T-helper 1 cell treated with Interleukin-12 subunit alpha and Interleukin-12 subunit beta and Interleukin-4 antibody, amounts not matched to agents 30 μg/mL and 1 μg/mL, for 36 hours (primary cell): Measurements from ENCODE around the gene DLG2.
"Not testable (repeated sequence)": the region's sequence is repeated elsewhere in the genome, so short reads cannot be mapped to it uniquely, and the experiment has no call there.

Experiments used
- H3K27ac Mint-ChIP-seq: one replicate; pipeline ENCODE4 v1.8.0; 2021; ENCODE audit warnings: mild to moderate bottlenecking, mixed read lengths
- H3K27me3 Mint-ChIP-seq: one replicate; pipeline ENCODE4 v1.8.0; 2021; ENCODE audit warnings: low read depth, mixed read lengths
- H3K36me3 Mint-ChIP-seq: one replicate; pipeline ENCODE4 v1.8.0; 2021; ENCODE audit warnings: low read depth, mixed read lengths
- H3K4me1 Mint-ChIP-seq: one replicate; pipeline ENCODE4 v1.8.0; 2021; ENCODE audit warnings: low read depth, mixed read lengths
- H3K4me3 Mint-ChIP-seq: one replicate; pipeline ENCODE4 v1.8.0; 2021; ENCODE audit warnings: mild to moderate bottlenecking, moderate library complexity, mixed read lengths
- H3K9me3 Mint-ChIP-seq: one replicate; pipeline ENCODE4 v1.8.0; 2021; ENCODE audit warnings: mixed read lengths

The DLG2 gene

GRCh38 chr11:85609286-85609685 lies 17.9 kb downstream of the DLG2 start:
- not testable (repeated sequence) for H3K27me3 Mint-ChIP-seq, H3K4me1 Mint-ChIP-seq, H3K4me3 Mint-ChIP-seq, H3K36me3 Mint-ChIP-seq, H3K9me3 Mint-ChIP-seq, H3K27ac Mint-ChIP-seq

DNA sequence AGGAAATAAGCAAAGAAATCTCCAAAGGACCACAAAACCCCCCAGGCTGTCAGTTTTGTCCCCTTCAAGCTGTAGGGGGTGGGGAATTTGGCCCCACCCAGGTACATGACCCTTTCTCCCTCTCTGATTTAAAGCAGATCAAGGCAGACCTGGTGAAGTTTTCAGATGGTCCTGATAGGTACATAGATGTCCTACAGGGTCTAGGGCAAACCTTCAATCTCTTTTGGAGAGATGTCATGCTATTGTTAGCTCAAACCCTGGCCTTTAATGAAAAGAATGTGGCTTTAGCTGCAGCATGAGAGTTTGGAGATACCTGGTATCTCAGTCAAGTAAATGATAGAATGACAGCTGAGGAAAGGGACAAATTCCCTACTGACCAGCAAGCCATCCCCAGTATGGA lies 18.5 kb downstream of the DLG2 start:
- not testable (repeated sequence) for H3K9me3 Mint-ChIP-seq

DNA sequence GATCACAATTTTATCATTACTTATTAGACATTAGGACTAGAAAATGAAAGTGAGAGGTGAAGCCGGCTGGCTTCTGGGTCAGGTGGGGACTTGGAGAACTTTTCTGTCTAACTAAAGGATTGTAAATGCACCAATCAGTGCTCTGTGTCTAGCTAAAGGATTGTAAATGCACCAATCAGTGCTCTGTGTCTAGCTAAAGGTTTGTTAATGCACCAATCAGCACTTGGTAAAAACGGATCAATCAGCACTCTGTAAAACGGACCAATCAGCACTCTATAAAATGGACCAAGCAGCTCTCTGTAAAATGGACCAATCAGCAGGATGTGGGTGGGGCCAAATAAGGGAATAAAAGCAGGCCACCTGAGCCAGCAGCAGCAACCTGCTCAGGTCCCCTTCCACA lies 20.9 kb downstream of the DLG2 start:
- not testable (repeated sequence) for H3K27me3 Mint-ChIP-seq, H3K36me3 Mint-ChIP-seq, H3K9me3 Mint-ChIP-seq, H3K4me3 Mint-ChIP-seq, H3K4me1 Mint-ChIP-seq, H3K27ac Mint-ChIP-seq

More for the DNA sequence above, 18.5 kb downstream of the DLG2 start:
- H3K36me3 Mint-ChIP-seq, H3K27me3 Mint-ChIP-seq, H3K27ac Mint-ChIP-seq, H3K4me1 Mint-ChIP-seq, H3K4me3 Mint-ChIP-seq: not testable (repeated sequence)

- H3K9me3 Mint-ChIP-seq, result no peaks in the 10 kb centered on the region
- H3K27ac Mint-ChIP-seq, result no peak overlapping the region
- peaks cover 7% of the 10 kb centered on the region for H3K27me3 Mint-ChIP-seq
- no peaks in the 10 kb centered on the region for H3K36me3 Mint-ChIP-seq
- no peak overlapping the region for H3K4me3 Mint-ChIP-seq
- H3K4me1 Mint-ChIP-seq, result no peaks in the 10 kb centered on the region
Measured at GRCh38 chr11:85603220-85603619, 23.9 kb downstream of the DLG2 start.

DNA sequence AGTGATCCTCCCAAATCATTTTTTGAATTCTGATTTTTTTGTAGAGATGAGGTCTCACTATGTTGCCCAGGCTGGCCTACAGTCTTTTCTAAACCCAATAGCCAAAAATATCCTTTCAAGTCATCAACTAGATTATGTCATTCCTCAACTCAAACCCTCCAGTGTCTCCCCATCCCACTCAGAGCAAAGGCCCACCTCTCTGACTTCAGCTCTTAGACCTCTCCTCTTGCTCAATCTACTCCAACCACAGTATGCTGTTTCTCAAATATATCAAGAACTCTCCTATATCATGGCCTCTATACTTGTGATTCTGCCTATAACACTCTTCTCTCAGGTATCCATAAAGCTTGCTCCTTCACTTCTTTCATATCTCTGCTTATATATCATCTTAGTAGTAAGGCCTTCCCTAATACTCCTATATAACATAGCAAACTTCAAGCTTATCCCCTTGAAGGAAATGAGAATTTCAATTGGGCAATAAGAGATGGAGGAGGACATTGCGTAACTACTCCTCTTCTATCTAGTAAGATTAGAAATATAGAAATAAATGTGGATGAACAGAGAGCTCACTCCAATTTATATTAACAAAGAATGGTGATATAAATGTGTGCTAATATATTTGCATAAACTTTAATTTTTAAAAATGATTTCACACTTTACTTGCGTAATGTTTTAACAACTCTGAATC lies 24.5 kb downstream of the DLG2 start:
- H3K9me3 Mint-ChIP-seq, result no peaks in the 10 kb centered on the region
- H3K27ac Mint-ChIP-seq, result no peak overlapping the region

GRCh38 chr11:85599083-85599482 lies 28.1 kb downstream of the DLG2 start:
- Mint-ChIP-seq H3K4me1 (no peaks in the 10 kb centered on the region), H3K9me3 (no peaks in the 10 kb centered on the region), H3K4me3 (no peak overlapping the region), H3K36me3 (no peaks in the 10 kb centered on the region), H3K27ac (no peak overlapping the region), H3K27me3 (peaks cover 7% of the 10 kb centered on the region)

More for the DNA sequence above, 24.5 kb downstream of the DLG2 start:
- Mint-ChIP-seq H3K4me3 (no peak overlapping the region), H3K4me1 (no peaks in the 10 kb centered on the region), H3K27me3 (peaks cover 7% of the 10 kb centered on the region), H3K36me3 (no peaks in the 10 kb centered on the region)

DNA sequence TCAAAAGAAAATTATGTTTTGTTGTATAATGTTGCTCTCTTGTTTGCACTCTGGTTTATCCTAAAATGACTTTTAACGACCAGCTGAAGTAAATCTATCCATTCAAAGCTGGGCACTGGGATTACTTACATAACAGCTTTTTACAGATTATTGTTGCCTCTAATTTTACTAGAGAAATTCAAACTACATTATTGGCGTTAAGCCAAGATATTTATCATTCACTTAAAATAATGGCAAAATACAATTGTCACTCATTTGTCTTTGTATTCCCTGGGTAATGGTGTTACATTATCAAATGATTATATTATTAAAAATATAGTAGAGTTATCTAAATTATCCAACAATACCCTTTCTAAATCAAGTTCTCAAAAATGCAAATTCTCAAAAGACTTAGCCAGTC lies 30.3 kb downstream of the DLG2 start:
- Mint-ChIP-seq H3K4me1 (no peaks in the 10 kb centered on the region), H3K36me3 (no peaks in the 10 kb centered on the region), H3K9me3 (no peaks in the 10 kb centered on the region), H3K27ac (no peak overlapping the region), H3K4me3 (no peak overlapping the region), H3K27me3 (peaks cover 10% of the 10 kb centered on the region)

GRCh38 chr11:85595285-85595884 lies 31.8 kb downstream of the DLG2 start:
- H3K4me1 Mint-ChIP-seq, result no peaks in the 10 kb centered on the region
- H3K27ac Mint-ChIP-seq, result no peak overlapping the region
- H3K27me3 Mint-ChIP-seq, result peaks cover 10% of the 10 kb centered on the region
- no peaks in the 10 kb centered on the region for H3K9me3 Mint-ChIP-seq
- H3K36me3 Mint-ChIP-seq, result no peaks in the 10 kb centered on the region
- no peak overlapping the region for H3K4me3 Mint-ChIP-seq

- Mint-ChIP-seq H3K36me3 (no peaks in the 10 kb centered on the region), H3K27me3 (peaks cover 10% of the 10 kb centered on the region), H3K9me3 (peaks cover 18% of the 10 kb centered on the region), H3K27ac (no peak overlapping the region), H3K4me1 (no peaks in the 10 kb centered on the region), H3K4me3 (no peak overlapping the region)
Measured at GRCh38 chr11:85590848-85591483, 36.2 kb downstream of the DLG2 start.

- peaks cover 10% of the 10 kb centered on the region for H3K27me3 Mint-ChIP-seq
- H3K27ac Mint-ChIP-seq, result no peak overlapping the region
- H3K4me1 Mint-ChIP-seq, result no peaks in the 10 kb centered on the region
- peaks cover 18% of the 10 kb centered on the region for H3K9me3 Mint-ChIP-seq
- no peaks in the 10 kb centered on the region for H3K36me3 Mint-ChIP-seq
- no peak overlapping the region for H3K4me3 Mint-ChIP-seq
Measured at GRCh38 chr11:85589373-85589772, 37.8 kb downstream of the DLG2 start.

DNA sequence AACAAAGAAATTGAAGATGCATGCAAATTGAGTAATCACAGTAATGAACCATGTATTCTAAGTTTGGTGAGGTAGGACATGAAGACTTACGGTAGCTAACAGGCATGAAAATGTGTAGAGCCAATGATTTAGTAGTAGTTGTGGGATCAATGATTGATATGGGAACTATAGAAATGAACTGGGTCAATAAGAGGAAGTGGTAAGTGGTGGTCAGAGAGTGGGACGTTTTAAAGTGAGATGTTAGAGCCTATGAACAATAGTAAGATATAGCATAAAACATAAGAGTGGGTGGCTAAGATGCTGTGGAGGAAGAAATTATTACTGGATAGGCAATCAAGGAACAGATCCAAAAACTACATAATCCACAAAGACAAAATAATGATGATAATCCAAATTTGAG lies 45.0 kb downstream of the DLG2 start:
- peaks cover 7% of the 10 kb centered on the region for H3K27me3 Mint-ChIP-seq
- H3K4me1 Mint-ChIP-seq, result no peaks in the 10 kb centered on the region
- no peaks in the 10 kb centered on the region for H3K36me3 Mint-ChIP-seq
- no peak overlapping the region for H3K4me3 Mint-ChIP-seq
- H3K27ac Mint-ChIP-seq, result no peak overlapping the region
- peaks cover 13% of the 10 kb centered on the region for H3K9me3 Mint-ChIP-seq

- H3K27ac Mint-ChIP-seq, result no peak overlapping the region
Measured at GRCh38 chr11:85575388-85575787, 51.8 kb downstream of the DLG2 start.

GRCh38 chr11:85572056-85572455 lies 55.1 kb downstream of the DLG2 start:
- no peaks in the 10 kb centered on the region for H3K36me3 Mint-ChIP-seq
- peaks cover 3% of the 10 kb centered on the region for H3K4me1 Mint-ChIP-seq
- H3K4me3 Mint-ChIP-seq, result no peak overlapping the region
- H3K27ac Mint-ChIP-seq, result no peak overlapping the region
- peaks cover 13% of the 10 kb centered on the region for H3K27me3 Mint-ChIP-seq
- H3K9me3 Mint-ChIP-seq, result no peaks in the 10 kb centered on the region

More at GRCh38 chr11:85575388-85575787, 51.8 kb downstream of the DLG2 start:
- Mint-ChIP-seq H3K4me1 (no peaks in the 10 kb centered on the region), H3K9me3 (peaks cover 7% of the 10 kb centered on the region), H3K36me3 (no peaks in the 10 kb centered on the region), H3K4me3 (no peak overlapping the region), H3K27me3 (peaks cover 5% of the 10 kb centered on the region)

DNA sequence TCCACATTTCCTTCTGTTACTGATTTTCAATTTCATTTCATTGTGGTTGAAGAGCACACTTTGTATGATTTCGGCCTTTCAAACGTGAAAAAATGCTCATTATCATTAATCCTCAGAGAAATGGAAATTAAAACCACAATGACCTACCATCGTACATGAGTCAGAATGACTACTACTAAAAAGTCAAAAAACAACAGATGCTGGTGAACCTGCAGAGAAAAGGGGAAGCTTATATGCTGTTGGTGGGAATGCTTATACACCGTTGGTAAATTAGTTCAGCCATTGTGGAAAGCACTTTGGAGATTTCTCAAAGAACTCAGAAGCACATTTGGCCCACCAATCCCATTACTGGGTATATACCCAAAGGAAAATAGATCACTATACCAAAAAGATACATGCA lies 57.6 kb downstream of the DLG2 start:
- Mint-ChIP-seq H3K4me3 (no peak overlapping the region), H3K4me1 (peaks cover 3% of the 10 kb centered on the region), H3K9me3 (no peaks in the 10 kb centered on the region), H3K27ac (no peak overlapping the region), H3K27me3 (peaks cover 13% of the 10 kb centered on the region), H3K36me3 (no peaks in the 10 kb centered on the region)

- Mint-ChIP-seq H3K27me3 (no peaks in the 10 kb centered on the region), H3K36me3 (no peaks in the 10 kb centered on the region), H3K4me1 (no peaks in the 10 kb centered on the region), H3K9me3 (no peaks in the 10 kb centered on the region), H3K4me3 (no peak overlapping the region), H3K27ac (no peak overlapping the region)
Measured at GRCh38 chr11:85558411-85558810, 68.7 kb downstream of the DLG2 start.
